ENCODE data around the gene MIOX. TPM values are rescaled to one million over a fixed set of nuclear protein-coding genes. Genes with fewer than 3 reads are reported as not detected.
A peak's percentile ranks its signal among the peaks of the same experiment; 100 is the strongest.

Gene MIOX
- total RNA-seq, 6 donors from 2014 or later, result not detected

- no peaks in the 10 kb centered on the region for H3K9me3 ChIP-seq
- TF ChIP-seq CTCF (IDR thresholded peaks at IDR 0.05) (no peak), POLR2A (IDR thresholded peaks at IDR 0.05) (no peak), EP300 (IDR thresholded peaks at IDR 0.05) (no peak), POLR2AphosphoS5 (IDR thresholded peaks at IDR 0.05) (no peak)
- H3K36me3 ChIP-seq, result peaks cover 26 to 91% (median 80%) of the 10 kb centered on the region in 4 donors
- H3K27me3 ChIP-seq, result no peaks in the 10 kb centered on the region
- WGBS, 2 donors, result 80 to 86% methylated on average over 3 to 8 of the region's 10 CpGs
- ATAC-seq (ENCODE audit: low FRiP score in 2 of 2) (no peak), DNase-seq (peak in 1 of 2 donors; percentile 56)
- H3K4me3 ChIP-seq, result no peak overlapping the region
- H3K4me1 ChIP-seq, result peaks cover 8 to 19% (median 14%) of the 10 kb centered on the region in 4 donors
- no peak overlapping the region for H3K27ac ChIP-seq
Measured at GRCh38 chr22:50439871-50440331, 46.8 kb upstream of the MIOX start.

- H3K36me3 ChIP-seq, result peaks cover 24 to 91% (median 77%) of the 10 kb centered on the region in 4 donors
- no peak for TF ChIP-seq POLR2AphosphoS5 (IDR thresholded peaks at IDR 0.05)
- TF ChIP-seq POLR2A (IDR thresholded peaks at IDR 0.05), result no peak
- no peak for TF ChIP-seq EP300 (IDR thresholded peaks at IDR 0.05)
Measured at GRCh38 chr22:50440544-50441249, 46.0 kb upstream of the MIOX start.

GRCh38 chr22:50441428-50441993 lies 45.1 kb upstream of the MIOX start:
- Histone ChIP-seq H3K4me1 (peaks cover 12 to 29% (median 26%) of the 10 kb centered on the region in 4 donors), H3K27ac (no peak overlapping the region), H3K36me3 (peaks cover 24 to 91% (median 76%) of the 10 kb centered on the region in 4 donors), H3K27me3 (no peaks in the 10 kb centered on the region), H3K9me3 (no peaks in the 10 kb centered on the region), H3K4me3 (no peak overlapping the region)
- TF ChIP-seq POLR2AphosphoS5 (IDR thresholded peaks at IDR 0.05), result no peak
- TF ChIP-seq CTCF (IDR thresholded peaks at IDR 0.05), result no peak
- TF ChIP-seq EP300 (IDR thresholded peaks at IDR 0.05), result no peak
- TF ChIP-seq POLR2A (IDR thresholded peaks at IDR 0.05), result no peak
- WGBS, 2 donors, result 88 to 93% methylated on average over 17 of the region's 17 CpGs
- ATAC-seq (ENCODE audit: low FRiP score in 2 of 2), result no peak
- DNase-seq, result peak; percentile 14 to 58

More at GRCh38 chr22:50440544-50441249, 46.0 kb upstream of the MIOX start:
- Histone ChIP-seq H3K27ac (peak overlapping the region in 1 of 4 donors; percentile 11), H3K4me3 (no peak overlapping the region), H3K9me3 (no peaks in the 10 kb centered on the region), H3K27me3 (no peaks in the 10 kb centered on the region), H3K4me1 (peaks cover 12 to 25% (median 22%) of the 10 kb centered on the region in 4 donors)
- no peak for ATAC-seq (ENCODE audit: low FRiP score in 2 of 2)
- DNase-seq, result peak in 1 of 2 donors; percentile 86
- 86 to 90% methylated on average over 9 to 24 of the region's 26 CpGs for WGBS, 2 donors

- no peak overlapping the region for H3K4me3 ChIP-seq
- TF ChIP-seq POLR2AphosphoS5 (IDR thresholded peaks at IDR 0.05), result no peak
- TF ChIP-seq POLR2A (IDR thresholded peaks at IDR 0.05), result no peak
- TF ChIP-seq EP300 (IDR thresholded peaks at IDR 0.05), result no peak
- no peak for TF ChIP-seq CTCF (IDR thresholded peaks at IDR 0.05)
- H3K27me3 ChIP-seq, result no peaks in the 10 kb centered on the region
- H3K9me3 ChIP-seq, result no peaks in the 10 kb centered on the region
- peaks cover 12 to 32% (median 26%) of the 10 kb centered on the region in 4 donors for H3K4me1 ChIP-seq
- DNase-seq (peak in 1 of 2 donors; percentile 74), ATAC-seq (ENCODE audit: low FRiP score in 2 of 2) (no peak)
- 76 to 85% methylated on average over 11 to 15 of the region's 15 CpGs for WGBS, 2 donors
- H3K27ac ChIP-seq, result peak overlapping the region in 3 of 4 donors; percentile 79 to 86 (median 79)
- peaks cover 25 to 91% (median 76%) of the 10 kb centered on the region in 4 donors for H3K36me3 ChIP-seq
Measured at GRCh38 chr22:50443197-50443596, 43.5 kb upstream of the MIOX start.
